SK-N-SH treated with all-trans-retinoic acid at 6 μM for 48 hours (cell line): ENCODE results near the gene TMEM114.

Experiments
- ATAC-seq: fragments of 200-7000 bp; cut with Tn5 transposase; 3 replicates; pipeline ENCODE4 v1.9.1; 2020; ENCODE audit warnings: mild to moderate bottlenecking, moderate library complexity
- ARNTL ChIP-seq: fragments of 450-650 bp; formaldehyde crosslinking; IDR thresholded peaks from 2 replicates; pipeline ENCODE4 v1.5.0; 2020; ENCODE audit warnings: low read depth, mild to moderate bottlenecking, moderate library complexity, borderline replicate concordance
- CREB5 ChIP-seq: fragments of 250-450 bp; sonication (Bioruptor Pico); IDR thresholded peaks from 2 replicates; pipeline ENCODE4 v1.5.1; 2020; ENCODE audit warnings: low read depth, mild to moderate bottlenecking, moderate library complexity
- CSDC2 ChIP-seq: fragments of 250-450 bp; sonication (Bioruptor Pico); IDR thresholded peaks from 2 replicates; pipeline ENCODE4 v1.5.0; 2020; ENCODE audit warnings: mild to moderate bottlenecking, moderate library complexity
- CSRNP3 ChIP-seq: fragments of 250-450 bp; sonication (Bioruptor Pico); IDR thresholded peaks from 2 replicates; pipeline ENCODE4 v1.5.1; 2021; ENCODE audit warnings: mild to moderate bottlenecking, moderate library complexity
- ESRRG ChIP-seq: fragments of 250-450 bp; sonication (Bioruptor Pico); IDR thresholded peaks from 2 replicates; pipeline ENCODE4 v1.6.1; 2021; ENCODE audit warnings: mild to moderate bottlenecking
- GLIS3 ChIP-seq: fragments of 250-450 bp; sonication (Bioruptor Pico); IDR thresholded peaks from 2 replicates; pipeline ENCODE4 v1.5.0; 2020; ENCODE audit warnings: mild to moderate bottlenecking, moderate library complexity
- ISL1 ChIP-seq: fragments of 250-450 bp; sonication (Bioruptor Pico); IDR thresholded peaks from 2 replicates; pipeline ENCODE4 v2.1.2; 2022; ENCODE audit warnings: mild to moderate bottlenecking, moderate library complexity
- OSR1 ChIP-seq: fragments of 250-450 bp; sonication (Bioruptor Pico); IDR thresholded peaks from 2 replicates; pipeline ENCODE4 v1.8.0; 2022; ENCODE audit warnings: moderate library complexity, mild to moderate bottlenecking, inconsistent platforms
- PATZ1 ChIP-seq: fragments of 250-450 bp; sonication (Bioruptor Pico); IDR thresholded peaks from 2 replicates; pipeline ENCODE4 v1.8.0; 2020; ENCODE audit warnings: mild to moderate bottlenecking, moderate library complexity, borderline replicate concordance
- POU6F1 ChIP-seq: fragments of 250-450 bp; sonication (Bioruptor Pico); IDR thresholded peaks from 2 replicates; pipeline ENCODE4 v1.8.0; 2021; ENCODE audit warnings: low read depth, mild to moderate bottlenecking, moderate library complexity, borderline replicate concordance
- RARB ChIP-seq: fragments of 250-450 bp; sonication (Bioruptor Pico); IDR thresholded peaks from 2 replicates; pipeline ENCODE4 v1.8.0; 2021; ENCODE audit warnings: mild to moderate bottlenecking, moderate library complexity
- SNAI2 ChIP-seq: fragments of 250-450 bp; sonication (Bioruptor Pico); IDR thresholded peaks from 2 replicates; pipeline ENCODE4 v1.5.0; 2020; ENCODE audit warnings: mild to moderate bottlenecking, moderate library complexity
- TOX ChIP-seq: fragments of 250-450 bp; sonication (Bioruptor Pico); IDR thresholded peaks from 2 replicates; pipeline ENCODE4 v1.8.0; 2021; ENCODE audit warnings: mild to moderate bottlenecking, moderate library complexity, borderline replicate concordance
- TSHZ2 ChIP-seq: fragments of 250-450 bp; sonication (Bioruptor Pico); IDR thresholded peaks from 2 replicates; pipeline ENCODE4 v1.5.0; 2020; ENCODE audit warnings: mild to moderate bottlenecking, moderate library complexity
- ZC3H10 ChIP-seq: fragments of 250-450 bp; sonication (Bioruptor Pico); IDR thresholded peaks from 2 replicates; pipeline ENCODE4 v1.5.1; 2021; ENCODE audit warnings: mild to moderate bottlenecking, moderate library complexity
- ZFP3 ChIP-seq: fragments of 250-450 bp; sonication (Bioruptor Pico); IDR thresholded peaks from 2 replicates; pipeline ENCODE4 v1.5.0; 2020; ENCODE audit warnings: mild to moderate bottlenecking, moderate library complexity
- ZFP30 ChIP-seq: fragments of 450-650 bp; formaldehyde crosslinking; IDR thresholded peaks from 2 replicates; pipeline ENCODE4 v1.5.0; 2022; ENCODE audit warnings: mild to moderate bottlenecking, moderate library complexity

Gene TMEM114

GRCh38 chr16:8530752-8531384 lies 59.4 kb downstream of the TMEM114 start:
- ATAC-seq, result no peak
- TF ChIP-seq ZFP30 (CRISPR knock-in tag), result no peak
- TF ChIP-seq ZFP3 (CRISPR knock-in tag), result no peak
- no peak for TF ChIP-seq GLIS3 (CRISPR knock-in tag)
- no peak for TF ChIP-seq RARB
- TF ChIP-seq ARNTL (CRISPR knock-in tag), result no peak
- TF ChIP-seq ZC3H10 (CRISPR knock-in tag), result no peak
- no peak for TF ChIP-seq POU6F1
- no peak for TF ChIP-seq PATZ1 (CRISPR knock-in tag)
- no peak for TF ChIP-seq CREB5 (CRISPR knock-in tag)
- TF ChIP-seq TSHZ2, result no peak
- TF ChIP-seq CSDC2 (CRISPR knock-in tag), result no peak
- no peak for TF ChIP-seq OSR1 (CRISPR knock-in tag)
- TF ChIP-seq, all 23 proteins: peak for 0

- no peak for TF ChIP-seq ZFP3 (CRISPR knock-in tag)
- no peak for TF ChIP-seq ESRRG
- TF ChIP-seq TSHZ2, result no peak
- TF ChIP-seq POU6F1, result no peak
- TF ChIP-seq TOX (CRISPR knock-in tag), result no peak
- no peak for TF ChIP-seq ISL1 (CRISPR knock-in tag)
- TF ChIP-seq RARB, result no peak
- no peak for TF ChIP-seq ARNTL (CRISPR knock-in tag)
- TF ChIP-seq CSRNP3, result no peak
- no peak for TF ChIP-seq SNAI2
Observed at GRCh38 chr16:8528471-8528870, 61.8 kb downstream of the TMEM114 start.

More at GRCh38 chr16:8528471-8528870, 61.8 kb downstream of the TMEM114 start:
- no peak for ATAC-seq
